Omental fat pad (tissue), 4 donors: Measurements from ENCODE around the gene PIEZO1. TPM values are rescaled to one million over a fixed set of nuclear protein-coding genes. Genes with fewer than 3 reads are reported as not detected.

Source experiments
- ATAC-seq: fragments of 150-250 bp; one replicate; pipeline ENCODE4 v1.9.1; 2016; ENCODE audit warnings: mild to moderate bottlenecking, moderate library complexity; ENCODE audit not compliant: low FRiP score
- DNase-seq: peaks from one replicate; pipeline ENCODE4 v3.0.0-alpha.2; 2019; ENCODE audit warnings: low spot score
- total RNA-seq, 4 donors: library from RNA; depleted of rRNA; stranded (reverse); fragments of >200 nt; gene quantifications; one replicate each; pipeline ENCODE4 v1.1.0, GENCODE V29; 2016
- TF ChIP-seq, protein P1 (sequence below), 3 donors: fragments of 450-650 bp; IDR thresholded peaks; one replicate each; pipeline ENCODE4 v1.5.1; 2016 to 2017; ENCODE audit warnings: antibody characterized with exemption in 3 of 3, mild to moderate bottlenecking in 3 of 3, moderate library complexity in 2 of 3

Gene PIEZO1
- total RNA-seq, 4 donors from 2014 or later: 151 to 315 (median 249) TPM

DNA sequence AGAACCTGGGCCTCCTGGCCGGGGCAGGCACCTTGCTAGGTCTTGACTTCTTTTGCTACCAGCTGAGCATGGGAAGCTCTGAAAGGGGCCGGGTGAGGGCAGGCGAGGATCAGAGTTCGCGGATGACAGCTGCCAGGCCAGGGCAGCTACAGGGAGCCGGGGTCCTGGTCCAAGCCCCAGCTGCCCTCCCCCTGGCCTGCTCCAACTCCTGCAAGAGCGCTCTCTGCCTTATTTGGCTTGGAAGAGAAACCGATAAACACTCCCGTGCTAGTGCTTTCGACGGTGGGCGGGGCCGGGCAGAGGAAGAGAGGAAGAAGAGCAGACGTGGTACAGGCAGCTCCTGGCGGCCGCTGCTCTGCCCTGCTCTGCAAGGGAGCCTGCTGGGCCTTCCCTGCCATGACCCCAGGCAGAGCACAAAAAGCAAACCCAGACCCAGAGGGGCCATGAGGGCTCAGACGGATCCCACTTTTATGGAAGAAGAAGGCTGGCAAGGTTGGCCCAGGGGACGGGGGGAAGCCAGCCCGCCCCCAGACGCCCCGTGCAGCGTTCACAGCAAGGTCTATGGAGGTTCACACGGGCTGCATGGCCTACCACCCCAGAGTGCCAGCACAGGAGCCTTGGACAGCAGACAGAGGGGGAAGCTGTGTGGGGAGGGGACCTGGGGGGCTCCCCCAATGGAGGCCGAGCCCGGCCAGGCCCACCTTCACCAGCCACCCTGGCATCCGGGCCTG is 25.6 kb downstream of the PIEZO1 start:
- peak; percentile 48 for ATAC-seq
- TF ChIP-seq, protein P1, sequence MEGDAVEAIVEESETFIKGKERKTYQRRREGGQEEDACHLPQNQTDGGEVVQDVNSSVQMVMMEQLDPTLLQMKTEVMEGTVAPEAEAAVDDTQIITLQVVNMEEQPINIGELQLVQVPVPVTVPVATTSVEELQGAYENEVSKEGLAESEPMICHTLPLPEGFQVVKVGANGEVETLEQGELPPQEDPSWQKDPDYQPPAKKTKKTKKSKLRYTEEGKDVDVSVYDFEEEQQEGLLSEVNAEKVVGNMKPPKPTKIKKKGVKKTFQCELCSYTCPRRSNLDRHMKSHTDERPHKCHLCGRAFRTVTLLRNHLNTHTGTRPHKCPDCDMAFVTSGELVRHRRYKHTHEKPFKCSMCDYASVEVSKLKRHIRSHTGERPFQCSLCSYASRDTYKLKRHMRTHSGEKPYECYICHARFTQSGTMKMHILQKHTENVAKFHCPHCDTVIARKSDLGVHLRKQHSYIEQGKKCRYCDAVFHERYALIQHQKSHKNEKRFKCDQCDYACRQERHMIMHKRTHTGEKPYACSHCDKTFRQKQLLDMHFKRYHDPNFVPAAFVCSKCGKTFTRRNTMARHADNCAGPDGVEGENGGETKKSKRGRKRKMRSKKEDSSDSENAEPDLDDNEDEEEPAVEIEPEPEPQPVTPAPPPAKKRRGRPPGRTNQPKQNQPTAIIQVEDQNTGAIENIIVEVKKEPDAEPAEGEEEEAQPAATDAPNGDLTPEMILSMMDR (IDR thresholded peaks at IDR 0.05): no peak
- no peak for DNase-seq

DNA sequence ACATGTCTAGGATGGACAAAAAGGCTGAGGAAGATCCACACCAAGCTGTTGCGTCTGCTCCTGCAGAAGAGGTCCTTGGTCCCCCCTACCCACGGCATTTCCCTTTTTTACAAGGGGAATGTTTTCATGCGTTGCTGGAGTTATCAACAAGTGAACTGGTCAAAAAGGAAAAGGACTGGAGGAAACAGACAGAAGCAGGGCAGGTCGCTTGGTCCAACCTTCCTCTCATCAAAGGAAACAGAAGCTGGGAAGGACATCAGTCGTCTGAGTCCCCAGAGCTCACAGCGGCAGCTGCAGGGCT is 26.1 kb downstream of the PIEZO1 start:
- DNase-seq (no peak), ATAC-seq (no peak)
- TF ChIP-seq, protein P1 (IDR thresholded peaks at IDR 0.05): no peak

DNA sequence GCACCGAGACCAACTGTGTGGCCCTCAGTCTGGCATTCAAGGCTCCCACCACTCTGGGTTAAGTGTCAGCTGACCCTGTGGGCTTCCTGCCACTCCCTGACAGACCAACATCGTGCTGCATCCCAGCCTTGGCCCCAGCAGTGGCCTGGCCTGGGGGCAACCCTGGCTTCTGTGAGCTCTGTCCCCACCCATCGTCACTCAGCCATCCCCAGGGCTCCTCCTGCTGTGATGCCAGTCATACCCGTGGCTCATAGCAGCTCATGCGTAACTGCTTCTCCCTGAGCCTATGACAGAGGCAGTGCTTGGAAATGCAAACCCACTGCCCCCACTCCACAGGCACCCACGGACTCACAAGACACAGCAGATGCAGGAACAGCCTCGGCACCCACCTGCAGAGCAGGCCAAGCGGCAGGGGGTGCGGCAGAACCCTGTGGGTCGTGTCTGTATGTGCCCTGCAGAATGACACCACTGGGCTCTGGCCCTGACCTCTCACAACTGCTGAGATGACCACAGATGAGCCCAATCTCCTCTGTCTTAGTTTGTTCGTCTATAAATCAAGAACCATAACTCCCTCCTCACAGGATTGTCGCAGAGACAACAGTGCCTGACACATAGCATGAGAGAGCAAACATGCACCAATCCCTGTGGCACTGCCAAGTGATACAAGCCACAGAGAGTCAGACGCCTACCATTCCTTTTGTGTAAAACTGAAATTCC is 26.6 kb downstream of the PIEZO1 start:
- ATAC-seq (no peak), DNase-seq (no peak)
- TF ChIP-seq, protein P1 (IDR thresholded peaks at IDR 0.05): no peak

DNA sequence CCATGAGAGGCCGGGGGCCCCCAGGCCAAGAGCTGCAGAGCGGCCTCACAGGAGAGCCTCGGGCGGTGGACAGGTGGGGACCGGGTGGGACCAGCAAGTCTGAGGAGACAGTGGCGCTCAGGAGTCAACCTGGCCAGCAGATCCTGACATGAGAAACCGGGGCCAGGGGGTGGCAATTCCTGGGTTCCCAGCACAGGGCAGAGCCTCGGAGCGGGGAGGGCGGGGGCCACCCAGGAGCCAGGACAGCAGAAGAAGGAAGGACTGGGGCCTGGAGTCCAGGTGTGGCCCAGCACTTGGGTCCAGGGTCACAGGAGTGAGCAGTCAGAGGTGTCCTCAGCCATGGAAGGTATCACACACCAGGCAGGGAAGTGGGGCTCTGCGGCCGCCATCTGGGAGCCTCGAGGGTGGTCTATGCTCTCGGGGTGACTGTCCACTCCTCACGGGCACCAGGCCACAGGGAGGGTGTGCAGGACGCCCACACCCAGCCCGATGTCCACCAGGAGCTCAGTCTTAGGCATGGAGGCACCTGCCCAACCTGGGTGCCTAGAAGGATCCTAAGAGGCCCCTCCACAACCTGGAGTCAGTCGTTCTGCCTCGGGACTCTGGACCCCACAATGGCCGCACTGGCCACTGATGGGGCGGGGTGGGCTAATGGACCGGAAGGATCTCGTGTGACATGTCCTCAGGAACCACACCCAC is 29.1 kb downstream of the PIEZO1 start:
- TF ChIP-seq, protein P1 (IDR thresholded peaks at IDR 0.05): no peak
- DNase-seq: no peak
- no peak for ATAC-seq

DNA sequence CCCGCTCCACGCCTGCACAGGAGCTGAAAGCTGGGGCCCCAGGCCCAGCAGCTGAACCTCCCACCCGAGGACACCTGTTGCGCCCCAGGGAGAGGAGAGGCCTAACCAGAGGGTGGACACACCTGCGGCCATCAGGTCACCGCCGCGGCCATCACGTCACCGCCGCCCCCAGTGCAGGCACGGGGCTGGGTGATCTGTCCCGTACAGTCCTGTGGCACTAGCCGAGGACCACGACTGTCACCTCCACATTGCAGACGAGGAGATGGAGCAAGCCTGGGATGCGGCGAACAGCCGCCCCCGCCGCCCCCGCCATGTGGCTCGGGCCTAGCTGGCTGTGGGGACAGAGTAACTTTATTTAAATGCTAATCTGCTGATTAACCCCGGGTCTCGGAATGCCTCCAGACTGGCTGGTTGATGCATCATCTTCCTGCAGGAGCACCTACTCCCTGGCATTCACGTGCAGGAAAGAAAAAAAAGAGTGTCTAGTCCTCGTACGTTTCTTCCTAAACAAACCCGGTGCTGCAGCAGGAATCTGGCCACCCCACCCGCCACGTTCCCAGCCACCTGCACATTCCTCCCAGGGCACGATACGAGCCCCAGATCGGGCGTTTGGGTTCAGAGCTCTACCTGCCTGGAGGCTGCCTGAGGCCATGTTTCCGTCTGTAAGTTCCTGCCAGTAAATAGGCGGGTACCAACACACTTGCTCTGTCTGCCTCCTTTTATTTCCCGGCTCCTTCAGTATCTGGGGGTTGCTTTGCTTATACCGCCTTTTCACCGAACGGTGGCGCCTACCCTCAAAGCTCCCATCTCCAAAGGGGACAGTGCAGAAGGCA is 29.9 kb downstream of the PIEZO1 start:
- no peak for DNase-seq
- TF ChIP-seq, protein P1 (IDR thresholded peaks at IDR 0.05): no peak
- no peak for ATAC-seq

DNA sequence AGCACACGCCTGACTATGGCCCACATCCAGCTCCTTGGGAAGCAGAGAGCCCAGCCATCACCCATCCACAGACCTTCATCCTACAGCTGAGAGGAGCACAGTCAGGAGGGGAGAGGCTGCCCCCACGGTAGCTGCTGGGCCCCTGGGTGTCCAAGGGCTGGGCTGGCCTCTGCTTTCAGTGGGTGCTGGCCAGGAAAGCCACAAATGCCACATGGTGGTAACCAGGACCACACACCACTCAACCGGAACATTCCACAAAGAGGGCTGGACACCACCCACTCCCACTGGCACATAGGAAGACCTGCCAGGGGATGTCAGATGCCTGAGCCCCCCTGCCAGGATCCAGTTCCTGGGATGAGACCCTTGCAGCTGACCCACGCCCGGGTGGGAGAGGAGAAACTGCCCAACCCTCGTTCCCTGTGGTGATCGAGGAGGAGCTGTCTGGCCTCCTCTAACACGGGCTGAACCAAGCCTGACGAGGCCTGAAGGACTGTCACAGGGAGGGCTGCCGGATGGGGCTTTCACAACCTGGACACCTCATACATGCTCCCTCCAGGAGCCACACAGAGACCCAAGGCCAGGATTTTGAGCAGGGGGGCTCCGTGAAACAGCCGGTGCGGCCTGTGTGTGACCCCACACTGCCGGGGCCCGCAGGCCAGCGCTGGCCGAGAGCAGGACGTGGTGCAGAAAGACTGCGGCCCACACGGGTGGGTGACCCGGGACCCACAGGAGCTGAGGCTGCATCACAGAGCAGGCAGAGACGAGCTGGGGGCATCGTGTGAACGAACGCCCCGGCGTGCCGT is 30.7 kb downstream of the PIEZO1 start:
- DNase-seq (no peak), ATAC-seq (no peak)
- TF ChIP-seq, protein P1 (IDR thresholded peaks at IDR 0.05): no peak
